K562 (cell line): ENCODE data around the gene ASCL2.

Experiments
- CCAR2 ChIP-seq: fragments of 200-400 bp; formaldehyde crosslinking; IDR thresholded peaks from 2 replicates; pipeline ENCODE4 v1.6.1; 2017; ENCODE audit warnings: mild to moderate bottlenecking, low read depth, low read length
- POLR2AphosphoS5 ChIP-seq: IDR thresholded peaks from 2 replicates; pipeline ENCODE4 v1.6.1; 2011; ENCODE audit warnings: mild to moderate bottlenecking, low read depth, low read length, moderate library complexity; ENCODE audit not compliant: control insufficient read depth, insufficient read depth
- ZNF274 ChIP-seq: IDR thresholded peaks from 2 replicates; pipeline ENCODE4 v1.6.1; 2011; ENCODE audit warnings: low read depth, mild to moderate bottlenecking, low read length, moderate library complexity, borderline replicate concordance
- TF ChIP-seq, protein P1 (sequence below): sonication (generic); formaldehyde crosslinking; IDR thresholded peaks from 2 replicates; pipeline ENCODE4 v1.8.0; 2022; ENCODE audit warnings: mild to moderate bottlenecking, missing genetic modification reagents
- TF ChIP-seq, protein P2 (sequence below), 3 experiments: IDR thresholded peaks in 2 of 3; conservative IDR thresholded peaks in 1 of 3; 2 replicates each; pipeline ENCODE4 v1.5.1; 2011 to 2012; ENCODE audit warnings: low read length in 3 of 3, mild to moderate bottlenecking in 3 of 3, control low read depth in 2 of 3, improper control_type of control experiment in 1 of 3, inconsistent platforms in 1 of 3, low read depth in 1 of 3, mixed read lengths in 1 of 3, moderate library complexity in 1 of 3; ENCODE audit not compliant: insufficient read depth in 2 of 3

DNA sequence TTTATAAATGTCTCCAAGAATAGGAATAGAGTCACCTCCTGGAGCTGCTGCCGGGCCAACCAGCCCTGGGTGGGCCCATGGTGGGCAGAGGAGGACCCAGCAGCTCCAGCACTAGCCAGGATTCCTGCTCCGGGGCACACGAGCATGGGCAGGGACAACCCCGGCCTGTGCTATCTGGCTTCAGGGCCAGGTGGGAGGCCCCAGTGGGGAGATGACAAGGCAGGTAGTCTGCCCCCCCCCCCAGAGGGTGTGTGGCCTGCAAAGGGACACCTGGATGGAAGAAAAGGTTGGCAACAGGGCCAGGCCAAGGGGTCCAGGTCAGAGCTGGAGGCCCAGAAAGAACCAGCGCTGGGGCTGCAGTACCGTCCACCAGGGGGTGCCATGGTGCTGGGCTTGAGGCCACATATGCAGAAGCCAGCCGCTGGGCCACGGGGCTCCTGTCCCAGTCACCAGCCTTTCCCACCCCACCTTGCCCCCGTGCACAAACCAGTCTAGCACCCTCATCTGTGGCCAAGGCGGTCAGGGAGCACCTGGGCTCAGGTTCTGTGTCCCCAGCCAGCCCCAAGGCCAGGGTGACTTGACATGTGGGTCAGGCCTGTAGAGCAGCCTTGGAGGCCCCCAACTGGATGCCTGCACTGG lies 34.9 kb upstream of the ASCL2 start:
- TF ChIP-seq, protein P1, sequence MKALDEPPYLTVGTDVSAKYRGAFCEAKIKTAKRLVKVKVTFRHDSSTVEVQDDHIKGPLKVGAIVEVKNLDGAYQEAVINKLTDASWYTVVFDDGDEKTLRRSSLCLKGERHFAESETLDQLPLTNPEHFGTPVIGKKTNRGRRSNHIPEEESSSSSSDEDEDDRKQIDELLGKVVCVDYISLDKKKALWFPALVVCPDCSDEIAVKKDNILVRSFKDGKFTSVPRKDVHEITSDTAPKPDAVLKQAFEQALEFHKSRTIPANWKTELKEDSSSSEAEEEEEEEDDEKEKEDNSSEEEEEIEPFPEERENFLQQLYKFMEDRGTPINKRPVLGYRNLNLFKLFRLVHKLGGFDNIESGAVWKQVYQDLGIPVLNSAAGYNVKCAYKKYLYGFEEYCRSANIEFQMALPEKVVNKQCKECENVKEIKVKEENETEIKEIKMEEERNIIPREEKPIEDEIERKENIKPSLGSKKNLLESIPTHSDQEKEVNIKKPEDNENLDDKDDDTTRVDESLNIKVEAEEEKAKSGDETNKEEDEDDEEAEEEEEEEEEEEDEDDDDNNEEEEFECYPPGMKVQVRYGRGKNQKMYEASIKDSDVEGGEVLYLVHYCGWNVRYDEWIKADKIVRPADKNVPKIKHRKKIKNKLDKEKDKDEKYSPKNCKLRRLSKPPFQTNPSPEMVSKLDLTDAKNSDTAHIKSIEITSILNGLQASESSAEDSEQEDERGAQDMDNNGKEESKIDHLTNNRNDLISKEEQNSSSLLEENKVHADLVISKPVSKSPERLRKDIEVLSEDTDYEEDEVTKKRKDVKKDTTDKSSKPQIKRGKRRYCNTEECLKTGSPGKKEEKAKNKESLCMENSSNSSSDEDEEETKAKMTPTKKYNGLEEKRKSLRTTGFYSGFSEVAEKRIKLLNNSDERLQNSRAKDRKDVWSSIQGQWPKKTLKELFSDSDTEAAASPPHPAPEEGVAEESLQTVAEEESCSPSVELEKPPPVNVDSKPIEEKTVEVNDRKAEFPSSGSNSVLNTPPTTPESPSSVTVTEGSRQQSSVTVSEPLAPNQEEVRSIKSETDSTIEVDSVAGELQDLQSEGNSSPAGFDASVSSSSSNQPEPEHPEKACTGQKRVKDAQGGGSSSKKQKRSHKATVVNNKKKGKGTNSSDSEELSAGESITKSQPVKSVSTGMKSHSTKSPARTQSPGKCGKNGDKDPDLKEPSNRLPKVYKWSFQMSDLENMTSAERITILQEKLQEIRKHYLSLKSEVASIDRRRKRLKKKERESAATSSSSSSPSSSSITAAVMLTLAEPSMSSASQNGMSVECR (CRISPR knock-in tag), result no peak
- TF ChIP-seq, protein P2, sequence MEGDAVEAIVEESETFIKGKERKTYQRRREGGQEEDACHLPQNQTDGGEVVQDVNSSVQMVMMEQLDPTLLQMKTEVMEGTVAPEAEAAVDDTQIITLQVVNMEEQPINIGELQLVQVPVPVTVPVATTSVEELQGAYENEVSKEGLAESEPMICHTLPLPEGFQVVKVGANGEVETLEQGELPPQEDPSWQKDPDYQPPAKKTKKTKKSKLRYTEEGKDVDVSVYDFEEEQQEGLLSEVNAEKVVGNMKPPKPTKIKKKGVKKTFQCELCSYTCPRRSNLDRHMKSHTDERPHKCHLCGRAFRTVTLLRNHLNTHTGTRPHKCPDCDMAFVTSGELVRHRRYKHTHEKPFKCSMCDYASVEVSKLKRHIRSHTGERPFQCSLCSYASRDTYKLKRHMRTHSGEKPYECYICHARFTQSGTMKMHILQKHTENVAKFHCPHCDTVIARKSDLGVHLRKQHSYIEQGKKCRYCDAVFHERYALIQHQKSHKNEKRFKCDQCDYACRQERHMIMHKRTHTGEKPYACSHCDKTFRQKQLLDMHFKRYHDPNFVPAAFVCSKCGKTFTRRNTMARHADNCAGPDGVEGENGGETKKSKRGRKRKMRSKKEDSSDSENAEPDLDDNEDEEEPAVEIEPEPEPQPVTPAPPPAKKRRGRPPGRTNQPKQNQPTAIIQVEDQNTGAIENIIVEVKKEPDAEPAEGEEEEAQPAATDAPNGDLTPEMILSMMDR (IDR thresholded peaks at IDR 0.05 in 2 of 3, conservative IDR thresholded peaks at IDR 0.05 in 1 of 3; ENCODE audit: insufficient read depth in 2 of 3, low read depth in 1 of 3, low read length in 3 of 3), result peak; percentile 89 to 91 (median 91)
- TF ChIP-seq ZNF274 (no peak), CCAR2 (no peak), POLR2AphosphoS5 (no peak)
